IMR-90 (cell line): Measurements from ENCODE around the gene PTPRCAP. TPM values are rescaled to one million over a fixed set of nuclear protein-coding genes. Genes with fewer than 3 reads are reported as not detected.
A peak's percentile ranks its signal among the peaks of the same experiment; 100 is the strongest.

Experiments
- ATAC-seq: fragments of 200-7000 bp; cut with Tn5 transposase; 2 replicates; pipeline ENCODE4 v1.9.1; 2020; ENCODE audit warnings: low read depth, mild to moderate bottlenecking, moderate library complexity
- BruUV-seq: library from RNA; stranded (reverse); fragments of 400-500 nt; replicated peaks from 2 replicates; lab custom pipeline; 2021; lab: Mats Ljungman, UMichigan
- CTCF ChIA-PET: fragments of 300-600 bp; formaldehyde crosslinking; extraction: SDS; loops from one replicate; lab custom pipeline; 2021; ENCODE audit warnings: antibody characterized with exemption; lab: Yijun Ruan, JAX
- POLR2A ChIA-PET: fragments of 300-600 bp; sonication (Branson Sonifier 250); formaldehyde crosslinking; loops from one replicate; lab custom pipeline; 2022; ENCODE audit warnings: antibody characterized with exemption; ENCODE audit not compliant: unreplicated experiment; lab: Charles Lee
- DNase-seq: peaks from one replicate; pipeline ENCODE4 v3.0.0; 2013
- H2AFZ ChIP-seq: replicated peaks from 2 replicates; pipeline ENCODE3; 2013; ENCODE audit warnings: low read length, mild to moderate bottlenecking; ENCODE audit not compliant: poor library complexity
- H2AK5ac ChIP-seq: 2 replicates; pipeline ENCODE4 v1.6.1; 2013; ENCODE audit warnings: low read depth, low read length, inconsistent platforms
- H2AK9ac ChIP-seq: replicated peaks from 2 replicates; pipeline ENCODE3; 2013; ENCODE audit warnings: mild to moderate bottlenecking, low read depth, low read length, moderate library complexity; ENCODE audit not compliant: poor library complexity
- H2BK120ac ChIP-seq: 2 replicates; pipeline ENCODE4 v1.6.1; 2013; ENCODE audit warnings: low read depth, low read length, inconsistent platforms
- H2BK15ac ChIP-seq: 3 replicates; pipeline ENCODE4 v1.6.1; 2013; ENCODE audit warnings: low read depth, low read length, inconsistent platforms
- H2BK20ac ChIP-seq: 2 replicates; pipeline ENCODE4 v1.6.1; 2013; ENCODE audit warnings: low read depth, mild to moderate bottlenecking, inconsistent platforms, low read length, moderate library complexity
- H2BK5ac ChIP-seq: 2 replicates; pipeline ENCODE4 v1.6.1; 2013; ENCODE audit warnings: mild to moderate bottlenecking, low read depth, low read length, inconsistent platforms; ENCODE audit not compliant: poor library complexity, severe bottlenecking
- H3K14ac ChIP-seq: replicated peaks from 2 replicates; pipeline ENCODE4 v1.6.1; 2013; ENCODE audit warnings: low read depth, low read length, inconsistent platforms
- H3K18ac ChIP-seq: 2 replicates; pipeline ENCODE4 v1.6.1; 2013; ENCODE audit warnings: low read depth, low read length, control low read depth
- H3K23ac ChIP-seq: 2 replicates; pipeline ENCODE4 v1.6.1; 2013; ENCODE audit warnings: low read depth, low read length, inconsistent platforms
- H3K27ac ChIP-seq: 2 replicates; pipeline ENCODE4 v1.5.1; 2013; ENCODE audit warnings: mild to moderate bottlenecking, control low read depth, low read length; ENCODE audit not compliant: insufficient read depth
- H3K27me3 ChIP-seq: 2 replicates; pipeline ENCODE4 v1.6.1; 2013; ENCODE audit warnings: low read length; ENCODE audit not compliant: control insufficient read depth, insufficient read depth
- H3K36me3 ChIP-seq: 2 replicates; pipeline ENCODE4 v1.6.1; 2013; ENCODE audit warnings: low read length, mixed read lengths; ENCODE audit not compliant: control insufficient read depth, insufficient read depth
- H3K4ac ChIP-seq: 2 replicates; pipeline ENCODE4 v1.6.1; 2013; ENCODE audit warnings: low read depth, low read length, inconsistent platforms
- H3K4me1 ChIP-seq: 2 replicates; pipeline ENCODE4 v1.6.1; 2013; ENCODE audit warnings: low read length, mixed read lengths; ENCODE audit not compliant: control insufficient read depth, insufficient read depth
- H3K4me2 ChIP-seq: 2 replicates; pipeline ENCODE4 v1.6.1; 2013; ENCODE audit warnings: low read depth, mild to moderate bottlenecking, control low read depth, low read length, moderate library complexity
- H3K4me3 ChIP-seq: 2 replicates; pipeline ENCODE4 v1.5.1; 2013; ENCODE audit warnings: low read depth, mild to moderate bottlenecking, control low read depth, low read length, moderate library complexity; ENCODE audit not compliant: insufficient read depth
- H3K56ac ChIP-seq: 2 replicates; pipeline ENCODE4 v1.6.1; 2013; ENCODE audit warnings: low read length, inconsistent platforms; ENCODE audit not compliant: insufficient read depth; ENCODE audit errors: extremely low read depth
- H3K79me1 ChIP-seq, 2 experiments: 2 replicates each; pipeline ENCODE4 v1.6.1; 2013; ENCODE audit warnings: low read length in 2 of 2, inconsistent platforms in 1 of 2, low read depth in 1 of 2
- H3K9ac ChIP-seq: 2 replicates; pipeline ENCODE4 v1.6.1; 2013; ENCODE audit warnings: low read depth, low read length, control low read depth
- H3K9me1 ChIP-seq: 2 replicates; pipeline ENCODE4 v1.6.1; 2013; ENCODE audit warnings: low read length, inconsistent platforms; ENCODE audit not compliant: insufficient read depth
- H3K9me3 ChIP-seq: 2 replicates; pipeline ENCODE4 v1.6.1; 2013; ENCODE audit warnings: low read length; ENCODE audit not compliant: control insufficient read depth, insufficient read depth
- H4K20me1 ChIP-seq: 2 replicates; pipeline ENCODE4 v1.6.1; 2013; ENCODE audit warnings: low read length, inconsistent platforms; ENCODE audit not compliant: insufficient read depth
- H4K5ac ChIP-seq: 2 replicates; pipeline ENCODE4 v1.6.1; 2013; ENCODE audit warnings: mild to moderate bottlenecking, low read depth, low read length, control low read depth
- H4K8ac ChIP-seq, 2 experiments: 2 replicates each; pipeline ENCODE4 v1.6.1; 2013; ENCODE audit warnings: low read depth in 2 of 2, low read length in 2 of 2, control low read depth in 1 of 2, inconsistent platforms in 1 of 2
- H4K91ac ChIP-seq: 2 replicates; pipeline ENCODE4 v1.6.1; 2013; ENCODE audit warnings: low read depth, low read length, inconsistent platforms; ENCODE audit not compliant: insufficient read depth
- CEBPB ChIP-seq: IDR thresholded peaks from 2 replicates; pipeline ENCODE4 v1.6.1; 2012; ENCODE audit warnings: low read depth, low read length, improper control_type of control experiment
- FOS ChIP-seq: fragments of 150-350 bp; IDR thresholded peaks from 2 replicates; pipeline ENCODE4 v1.6.1; 2016; ENCODE audit warnings: low read depth, low read length
- MAFK ChIP-seq: IDR thresholded peaks from 2 replicates; pipeline ENCODE4 v1.6.1; 2012; ENCODE audit warnings: low read depth, low read length, improper control_type of control experiment
- POLR2A ChIP-seq: IDR thresholded peaks from 2 replicates; pipeline ENCODE4 v1.6.1; 2012; ENCODE audit warnings: mild to moderate bottlenecking, low read depth, low read length
- WGBS, 2 experiments: methylation state at CpG; one replicate each; pipeline versions ENCODE4 v1.1.5 to v1.1.7; 2013; ENCODE audit warnings: missing lambda C conversion rate in 2 of 2; ENCODE audit not compliant: insufficient read length in 1 of 2; ENCODE audit errors: extremely low coverage in 2 of 2; 5-methylcytosine and 5-hydroxymethylcytosine counted together
- dilution Hi-C: fragments of 300-500 bp; cut with HindIII; formaldehyde crosslinking; loops from one replicate; pipeline ENCODE4 v1.14.3; 2018; ENCODE audit warnings: low sequenced_read_pairs; ENCODE audit not compliant: unreplicated experiment
- in situ Hi-C: fragments of 300-500 bp; cut with MboI; formaldehyde crosslinking; loops from 3 replicates; pipeline ENCODE4 v1.14.3; 2019; ENCODE audit warnings: low sequenced_read_pairs, inconsistent platforms, mixed read lengths
- intact Hi-C: fragments of 100-400 bp; cut with micrococcal nuclease; formaldehyde crosslinking; loops from 2 replicates; pipeline ENCODE4 v1.10.0; 2022
- polyA plus RNA-seq, 3 experiments: library from polyadenylated mRNA; depleted of rRNA; stranded (reverse); fragments of >200 nt; gene quantifications; 2 replicates each; pipeline ENCODE4 v1.2.3, GENCODE V29; 2012; ENCODE audit warnings: low replicate concordance in 1 of 3
- total RNA-seq: library from RNA; depleted of rRNA; stranded (reverse); fragments of >200 nt; gene quantifications from 2 replicates; pipeline ENCODE4 v1.2.3, GENCODE V29; 2012
- TF ChIP-seq, protein P1 (sequence below): fragments of 150-350 bp; IDR thresholded peaks from 2 replicates; pipeline ENCODE4 v1.6.1; 2017; ENCODE audit warnings: mild to moderate bottlenecking, antibody characterized with exemption, low read length, low read depth
- TF ChIP-seq, protein P2 (sequence below): conservative IDR thresholded peaks from 2 replicates; pipeline ENCODE4 v1.5.1; 2012; ENCODE audit warnings: mild to moderate bottlenecking, low read depth, low read length, improper control_type of control experiment

The PTPRCAP gene
- total and polyA plus RNA-seq, 2 of the 4 experiments (the other 2 are of a cell fraction): 0.24 TPM; not detected in 1

DNA sequence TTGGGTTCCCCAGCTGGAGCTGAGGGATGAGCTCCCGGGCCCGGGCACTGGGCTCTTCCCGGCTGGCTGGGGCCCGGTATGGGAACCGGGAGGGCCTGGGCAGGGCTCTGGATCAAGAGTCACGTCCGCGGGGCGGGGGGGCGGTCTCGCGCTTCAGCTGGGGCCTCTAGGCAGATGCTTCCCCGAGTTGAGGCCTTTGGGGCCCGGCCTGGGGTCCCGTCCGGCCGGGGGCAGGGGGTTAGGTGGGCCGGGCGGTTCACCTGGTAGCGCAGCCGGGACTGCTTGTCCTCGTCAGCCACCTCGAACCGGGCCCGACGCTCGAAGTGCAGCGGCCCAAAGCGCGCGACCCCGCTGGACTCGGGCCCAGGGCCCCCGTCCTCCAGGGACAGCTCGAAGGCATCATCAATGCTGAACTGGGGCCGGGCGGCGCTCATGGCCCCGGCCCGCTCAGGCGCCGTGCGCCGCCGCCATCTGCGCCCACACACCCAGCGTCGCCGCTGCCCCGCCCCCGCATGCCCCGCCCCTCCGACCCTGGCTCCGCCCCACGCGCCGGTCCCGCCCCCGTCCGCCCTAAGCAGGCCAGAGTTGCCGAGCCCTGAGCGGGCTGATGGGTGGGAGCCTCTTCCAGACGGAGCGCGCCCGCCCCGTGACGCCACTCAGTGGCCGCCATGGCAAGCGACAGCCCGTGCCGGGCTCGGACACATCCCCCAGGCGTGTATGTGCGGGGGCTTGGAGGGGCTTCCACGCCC lies 31.5 kb upstream of the PTPRCAP start, which contains the start of gene TMEM134 (continued):
- TF ChIP-seq, protein P1, sequence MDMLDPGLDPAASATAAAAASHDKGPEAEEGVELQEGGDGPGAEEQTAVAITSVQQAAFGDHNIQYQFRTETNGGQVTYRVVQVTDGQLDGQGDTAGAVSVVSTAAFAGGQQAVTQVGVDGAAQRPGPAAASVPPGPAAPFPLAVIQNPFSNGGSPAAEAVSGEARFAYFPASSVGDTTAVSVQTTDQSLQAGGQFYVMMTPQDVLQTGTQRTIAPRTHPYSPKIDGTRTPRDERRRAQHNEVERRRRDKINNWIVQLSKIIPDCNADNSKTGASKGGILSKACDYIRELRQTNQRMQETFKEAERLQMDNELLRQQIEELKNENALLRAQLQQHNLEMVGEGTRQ: peak; percentile 59; the same call in 1 of the 2 replicates
- TF ChIP-seq POLR2A (peak; percentile 79), MAFK (no peak)

DNA sequence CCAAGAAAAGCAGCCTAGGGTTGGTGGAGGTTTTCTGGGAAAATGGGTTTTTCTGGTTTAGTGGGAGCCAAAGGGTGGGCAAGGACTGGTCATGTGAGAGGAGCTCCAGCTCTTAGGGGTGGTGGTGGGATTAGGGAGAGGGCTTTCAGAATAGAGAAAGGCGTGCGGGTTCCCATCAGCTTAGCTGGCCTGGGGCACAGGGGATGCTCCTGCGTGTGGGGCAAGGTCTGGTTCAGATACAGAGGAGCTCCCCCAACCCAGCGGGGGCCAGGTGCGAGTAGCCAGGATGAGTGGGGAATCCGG lies 30.9 kb upstream of the PTPRCAP start:
- Histone ChIP-seq H2BK20ac (no peak overlapping the region), H3K9ac (peak overlapping the region; percentile 79), H3K27me3 (peaks cover 3% of the 10 kb centered on the region; the same call in 1 of the 2 replicates), H3K4me2 (peak overlapping the region; percentile 94), H2AFZ (peak overlapping the region; percentile 98), H3K36me3 (peaks cover 2% of the 10 kb centered on the region; the same call in 1 of the 2 replicates), H3K4me3 (peak overlapping the region; percentile 87), H4K20me1 (no peaks in the 10 kb centered on the region), H3K14ac (peak overlapping the region; percentile 83), H3K23ac (peak overlapping the region; percentile 95), H4K8ac (peak overlapping the region; percentile 77 to 84), H3K27ac (peak overlapping the region; percentile 78), H3K9me3 (no peaks in the 10 kb centered on the region), H2BK5ac (peak overlapping the region; percentile 66), H2AK5ac (peak overlapping the region; percentile 86), H3K9me1 (peaks cover 12% of the 10 kb centered on the region), H2BK15ac (no peak overlapping the region), H3K56ac (peak overlapping the region; percentile 52), H3K79me1 (peaks cover 4 to 24% of the 10 kb centered on the region in 2 experiments; a peak in 2 of 4 replicates), H4K5ac (peak overlapping the region; percentile 31; the same call in 1 of the 2 replicates), H3K4ac (peak overlapping the region; percentile 79), H3K18ac (no peak overlapping the region; the same call in 1 of the 2 replicates), H3K4me1 (peaks cover 9% of the 10 kb centered on the region), H2AK9ac (peak overlapping the region; percentile 99), H4K91ac (peak overlapping the region; percentile 39), H2BK120ac (no peak overlapping the region; the same call in 1 of the 2 replicates)
- no TSS peak for BruUV-seq
- ATAC-seq (no peak), DNase-seq (no peak)
- POLR2A ChIA-PET: interaction anchor here (0.6 kb wide), 1 partner anchor 25 kb away, joined by 6 read pairs; the partner anchor contains the start of gene CORO1B
- CTCF ChIA-PET: interaction anchor here (1.5 kb wide), 1 partner anchor 67 kb away, joined by 3 read pairs; the partner anchor contains the start of gene PPP1CA
- TF ChIP-seq, protein P2, sequence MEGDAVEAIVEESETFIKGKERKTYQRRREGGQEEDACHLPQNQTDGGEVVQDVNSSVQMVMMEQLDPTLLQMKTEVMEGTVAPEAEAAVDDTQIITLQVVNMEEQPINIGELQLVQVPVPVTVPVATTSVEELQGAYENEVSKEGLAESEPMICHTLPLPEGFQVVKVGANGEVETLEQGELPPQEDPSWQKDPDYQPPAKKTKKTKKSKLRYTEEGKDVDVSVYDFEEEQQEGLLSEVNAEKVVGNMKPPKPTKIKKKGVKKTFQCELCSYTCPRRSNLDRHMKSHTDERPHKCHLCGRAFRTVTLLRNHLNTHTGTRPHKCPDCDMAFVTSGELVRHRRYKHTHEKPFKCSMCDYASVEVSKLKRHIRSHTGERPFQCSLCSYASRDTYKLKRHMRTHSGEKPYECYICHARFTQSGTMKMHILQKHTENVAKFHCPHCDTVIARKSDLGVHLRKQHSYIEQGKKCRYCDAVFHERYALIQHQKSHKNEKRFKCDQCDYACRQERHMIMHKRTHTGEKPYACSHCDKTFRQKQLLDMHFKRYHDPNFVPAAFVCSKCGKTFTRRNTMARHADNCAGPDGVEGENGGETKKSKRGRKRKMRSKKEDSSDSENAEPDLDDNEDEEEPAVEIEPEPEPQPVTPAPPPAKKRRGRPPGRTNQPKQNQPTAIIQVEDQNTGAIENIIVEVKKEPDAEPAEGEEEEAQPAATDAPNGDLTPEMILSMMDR: no peak
- TF ChIP-seq MAFK: no peak
- no peak for TF ChIP-seq FOS
- no peak for TF ChIP-seq CEBPB
- dilution Hi-C loops (no loop called here), intact Hi-C loops (loop anchor here (1.0 kb wide), 1 partner anchor 25 kb away; the partner anchor contains the start of gene CORO1B), in situ Hi-C loops (no loop called here)
- 0% methylated on average over 1 of the region's 6 CpGs; no CpG with 5 or more reads in 1 of the 2 experiments for WGBS, 2 experiments
